NCI-H2196 treated with DMSO at 0.1 percent for 48 hours (cell line): Measurements from ENCODE around the gene PDC.

Experiments used
- DNase-seq: peaks from one replicate; lab custom pipeline; 2025; ENCODE audit not compliant: unreplicated experiment; lab: John Stamatoyannopoulos, UW

PDC gene

DNA sequence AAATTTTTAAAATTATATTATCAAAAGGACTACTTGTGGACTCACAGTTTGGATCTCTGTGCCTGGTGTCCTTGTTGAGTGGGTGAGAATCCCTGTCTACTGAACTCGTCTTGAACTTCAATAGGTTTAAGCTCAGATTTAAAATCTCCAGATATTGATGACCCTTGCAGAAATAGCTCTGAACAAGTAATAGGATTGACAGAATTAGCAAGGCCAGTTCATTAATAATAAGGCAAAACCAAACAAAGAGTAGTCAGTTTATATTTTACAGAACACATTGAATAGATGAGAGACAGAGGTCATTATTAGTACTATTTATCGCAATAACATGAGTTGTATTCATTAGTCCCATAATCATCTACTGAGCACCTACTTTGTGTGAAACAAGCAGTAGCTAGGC lies at the start of gene PDC:
Gene PDC (minus strand): TSS at position 101 of the 400 bp plus-strand sequence. CDS start 11,655 bp downstream, outside the sequence.
- no peak for DNase-seq

DNA sequence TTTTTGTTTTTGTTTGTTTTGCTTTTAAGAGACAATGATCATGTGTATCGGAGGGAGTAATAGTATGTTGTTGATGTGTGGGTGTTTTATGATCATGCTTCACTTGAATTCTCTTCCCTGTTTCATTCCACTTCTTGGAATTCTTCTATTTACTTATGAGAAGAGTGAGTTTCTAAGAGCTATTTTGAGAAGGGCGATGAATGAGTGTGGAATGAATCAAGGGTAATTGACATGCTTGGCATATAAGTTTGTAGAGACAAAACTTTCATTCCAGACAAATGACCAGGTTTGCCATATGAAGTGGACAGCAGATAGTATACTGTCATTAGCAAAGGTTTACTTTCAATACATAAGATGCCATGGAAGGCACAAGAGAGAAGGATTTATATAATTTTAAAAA lies 42.3 kb upstream of the PDC start:
- DNase-seq = no peak

DNA sequence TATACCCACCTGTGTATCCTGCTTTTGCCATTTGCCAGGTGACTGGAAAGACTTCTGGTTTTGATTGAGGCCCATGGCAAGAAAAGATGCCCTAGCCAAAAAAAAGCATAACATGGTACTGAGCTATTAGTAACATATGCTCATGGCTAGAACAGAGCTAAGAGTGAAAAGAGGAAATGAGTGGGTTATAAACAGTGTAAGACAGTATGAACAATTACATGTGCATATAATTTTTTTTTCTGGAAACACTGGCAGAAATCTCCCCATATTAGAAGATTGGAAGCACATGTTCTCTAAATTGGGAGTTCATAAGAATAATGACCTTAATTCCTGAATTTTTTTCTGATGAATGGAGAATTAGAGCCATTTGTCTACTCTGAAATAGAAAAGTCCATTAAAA lies 41.2 kb upstream of the PDC start:
- no peak for DNase-seq

DNA sequence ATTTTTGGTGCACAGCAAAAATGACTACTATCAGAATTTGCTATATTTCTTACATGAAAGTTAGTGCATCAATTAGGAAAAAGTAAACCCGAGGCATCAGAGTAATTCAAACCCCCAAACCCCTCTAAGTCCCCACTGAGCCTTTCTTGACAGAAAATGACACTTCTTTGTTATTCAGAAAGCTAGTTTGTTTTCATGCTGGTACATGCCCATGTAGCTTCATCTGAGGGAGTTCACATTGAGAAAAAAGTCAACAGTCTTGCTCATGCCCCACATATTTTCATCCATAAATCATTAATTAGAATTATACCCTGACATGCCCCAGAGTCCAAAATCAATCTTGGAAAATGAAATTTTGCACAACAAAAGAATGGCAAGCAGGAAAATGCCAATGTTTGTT lies 39.9 kb upstream of the PDC start:
- no peak for DNase-seq

DNA sequence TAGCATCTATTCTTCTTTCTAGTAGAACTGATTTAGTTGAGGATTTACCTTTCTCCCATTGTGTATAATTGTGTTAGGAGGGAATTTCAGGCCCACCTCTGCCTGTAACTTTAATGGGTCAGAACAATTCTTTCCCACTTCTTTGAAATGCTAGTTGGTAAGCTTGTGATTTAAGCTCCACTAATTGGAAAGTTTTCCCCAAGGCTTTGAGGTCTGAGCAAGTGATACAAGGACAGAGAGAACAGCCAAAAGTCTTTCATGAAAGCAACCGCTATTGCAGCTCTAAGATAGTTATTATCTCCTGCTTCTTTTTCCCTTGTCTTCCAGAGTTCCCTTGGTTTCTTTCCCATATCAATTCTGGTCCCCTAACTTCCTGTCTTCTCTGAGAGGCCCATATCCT lies 38.7 kb upstream of the PDC start:
- no peak for DNase-seq

DNA sequence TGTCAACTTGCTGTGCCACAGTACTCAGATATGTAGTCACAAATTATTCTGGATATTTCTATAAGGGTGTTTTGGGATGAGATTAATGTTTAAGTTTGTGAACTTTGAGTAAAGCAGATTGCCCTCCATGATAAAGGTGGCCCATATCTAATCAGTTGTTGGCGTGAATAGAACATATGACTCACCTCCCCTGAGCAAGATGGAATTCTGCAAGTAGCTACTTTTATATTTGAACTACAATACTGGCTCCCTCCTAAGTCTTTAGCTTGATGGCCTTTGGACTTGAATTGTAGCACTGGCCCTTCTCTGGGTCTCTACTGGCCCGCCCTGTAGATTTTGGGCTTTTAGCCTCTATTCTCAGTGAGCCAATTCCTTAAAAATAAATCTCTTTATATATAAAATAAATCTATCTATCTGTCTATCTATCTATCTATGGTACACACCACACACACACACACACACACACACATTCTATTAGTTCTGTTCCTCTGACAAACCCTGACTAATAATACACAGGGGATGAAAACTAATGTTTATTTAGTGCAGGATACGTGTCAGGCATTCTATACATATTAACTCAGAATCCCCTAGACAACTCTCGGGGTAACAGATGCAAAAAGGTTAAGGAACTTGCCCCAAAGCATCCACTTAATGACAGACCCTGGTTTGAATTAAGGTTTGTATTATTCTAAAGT lies 37.9 kb upstream of the PDC start:
- no peak for DNase-seq

DNA sequence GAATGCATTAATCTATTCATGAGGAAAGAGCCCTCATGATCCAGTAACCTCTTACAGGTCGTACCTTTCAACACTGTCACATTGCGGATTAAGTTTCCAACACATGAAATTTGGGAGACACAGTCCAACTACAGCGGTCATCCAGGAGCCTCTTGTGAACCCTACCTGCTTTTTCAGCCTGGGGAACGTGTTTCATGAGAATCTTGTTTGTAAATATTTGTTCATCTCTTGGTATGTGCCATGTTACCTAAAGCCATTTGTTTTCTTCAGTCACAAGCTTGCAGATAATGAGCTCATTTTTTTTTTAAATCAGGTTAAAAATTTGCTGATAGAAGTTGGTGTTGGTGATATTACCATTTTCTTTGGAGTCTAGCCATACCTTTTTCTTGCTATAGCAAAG lies 37.2 kb upstream of the PDC start:
- no peak for DNase-seq

DNA sequence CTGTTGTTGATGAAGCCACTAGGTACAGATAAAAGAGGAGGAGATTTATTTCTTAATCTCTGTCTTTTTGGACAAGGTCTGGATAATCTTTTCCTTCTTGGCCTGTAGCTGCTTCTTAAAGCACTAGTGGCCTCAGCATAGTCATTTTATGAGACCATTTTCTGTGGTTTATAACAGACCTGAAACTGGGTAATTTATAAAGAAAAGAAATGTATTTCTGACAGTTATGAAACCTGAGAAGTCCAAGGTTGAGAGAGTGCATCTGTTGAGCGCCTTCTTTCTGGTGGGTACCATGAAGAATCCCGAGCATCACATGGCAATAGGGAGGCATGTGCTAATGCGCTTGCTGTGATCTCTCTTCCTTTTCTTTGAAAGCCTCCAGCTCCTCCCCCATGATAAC lies 36.7 kb upstream of the PDC start:
- no peak for DNase-seq

DNA sequence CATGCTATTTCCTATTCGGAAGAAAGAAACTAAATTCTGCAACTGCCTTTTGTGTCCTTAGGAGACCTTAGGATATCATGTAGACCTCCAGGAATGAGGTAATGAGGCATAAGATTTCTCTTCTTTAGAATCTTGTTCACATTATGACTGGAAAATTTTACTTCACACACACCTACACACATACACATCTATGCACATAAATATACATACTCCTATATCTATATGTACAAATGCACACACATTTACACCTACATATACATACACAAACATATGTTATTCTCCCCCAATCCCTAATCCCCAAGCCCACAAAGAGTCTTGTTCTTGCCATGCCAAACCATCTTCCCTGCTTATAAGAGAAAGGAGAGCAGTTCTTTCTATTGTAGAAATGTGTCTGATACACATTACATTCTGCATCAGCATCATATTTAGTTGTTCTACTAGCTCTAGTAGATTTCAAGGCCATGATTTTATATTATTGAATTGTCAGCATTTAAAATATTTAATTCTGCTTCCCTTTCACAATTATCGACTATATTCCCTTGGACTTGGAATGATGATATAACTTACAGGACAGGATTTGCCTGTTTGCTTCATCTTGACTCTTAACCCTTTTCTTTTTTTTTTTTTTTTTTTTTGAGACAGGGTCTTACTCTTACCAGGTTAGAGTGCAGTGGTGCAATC lies 35.4 kb upstream of the PDC start:
- DNase-seq = no peak

DNA sequence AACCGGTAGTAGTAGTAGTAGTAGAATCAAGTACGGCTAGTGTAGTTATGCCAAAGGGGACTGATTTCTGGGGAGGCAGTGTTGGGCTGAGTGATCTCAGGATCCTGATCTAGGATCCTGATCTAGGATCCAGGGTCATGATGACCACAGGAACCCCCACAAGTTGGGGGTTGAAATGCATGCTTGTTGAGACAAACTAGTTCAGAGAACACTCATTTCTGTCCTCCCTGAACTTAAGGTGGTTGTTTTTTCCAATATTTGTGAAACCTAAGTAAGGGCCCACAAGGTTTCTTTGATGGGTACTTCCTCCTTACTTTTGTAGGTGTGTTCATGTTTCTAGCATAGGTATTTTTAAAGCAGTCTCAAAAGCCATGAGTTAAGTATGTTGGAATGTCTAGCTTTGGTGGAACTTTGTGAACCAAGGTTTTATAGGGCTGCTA lies 33.9 kb upstream of the PDC start:
- no peak for DNase-seq

DNA sequence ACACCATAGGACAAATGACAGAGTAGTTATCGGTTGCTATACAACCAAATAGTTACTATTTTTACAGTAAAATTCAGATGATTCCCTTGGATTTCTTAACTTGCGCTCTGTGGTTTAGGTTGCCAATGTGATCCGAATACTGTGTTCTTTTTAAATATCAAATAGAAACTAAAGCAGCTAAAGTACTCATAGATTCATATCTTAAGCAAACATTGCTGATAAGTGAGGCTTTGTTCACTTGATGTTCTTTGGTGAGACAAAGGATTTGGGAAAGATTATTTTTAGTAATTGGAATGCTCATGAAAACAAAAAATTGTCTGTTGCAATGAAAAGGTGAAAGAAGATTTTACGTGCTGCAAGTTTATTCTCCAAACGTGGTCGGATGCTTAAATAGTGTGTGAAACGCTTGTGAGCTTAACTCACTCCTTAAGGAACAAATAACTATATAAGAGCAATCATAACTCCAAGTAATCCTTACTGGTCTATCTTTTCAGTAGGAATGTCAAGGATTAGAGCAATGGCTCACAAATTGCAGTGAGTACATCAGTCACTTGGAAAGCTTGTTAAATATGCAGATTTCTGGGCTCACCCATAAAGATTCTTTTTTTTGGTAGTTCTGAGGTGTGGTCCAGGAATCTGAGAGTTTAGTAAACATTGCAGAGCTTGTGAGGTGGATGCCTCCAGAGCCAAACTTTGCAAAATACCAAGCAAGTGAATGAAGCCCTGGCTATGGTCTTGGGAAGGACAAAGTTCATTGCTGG lies 31.8 kb upstream of the PDC start:
- DNase-seq = no peak

DNA sequence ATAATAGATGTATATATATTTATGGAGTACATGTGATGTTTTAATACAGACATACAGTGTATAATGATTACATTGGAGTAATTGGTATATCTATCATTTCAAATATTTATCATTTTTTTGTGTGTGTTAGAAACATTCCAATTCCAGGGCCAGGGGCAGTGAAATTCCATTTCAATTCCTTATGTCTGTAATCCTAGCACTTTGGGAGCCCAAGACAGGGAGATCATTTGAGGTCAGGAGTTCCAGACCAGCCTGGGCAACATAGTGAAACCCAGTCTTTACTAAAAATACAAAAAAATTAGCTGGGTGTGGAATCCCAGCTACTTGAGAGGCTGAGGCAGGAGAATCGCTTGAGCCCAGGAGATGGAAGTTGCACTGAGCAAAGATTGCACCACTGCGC lies 30.4 kb upstream of the PDC start:
- no peak for DNase-seq

DNA sequence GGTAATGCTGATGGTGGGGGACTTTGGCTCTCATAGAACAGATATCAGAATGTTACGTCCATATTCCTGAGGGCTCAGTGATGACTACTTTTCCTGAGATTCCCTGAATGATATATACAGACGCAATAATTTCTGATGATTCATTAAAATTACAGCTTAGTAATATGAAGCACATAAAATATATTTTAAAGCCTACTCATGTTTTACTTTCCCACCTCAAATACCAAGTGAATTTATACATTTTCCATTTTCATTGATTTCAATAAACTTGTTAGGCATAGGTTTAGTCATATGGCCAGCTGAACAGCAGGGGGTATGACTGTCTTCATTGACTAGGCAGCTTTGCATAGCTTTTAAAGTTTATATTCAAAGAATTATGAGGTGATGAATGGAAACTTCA lies 26.2 kb upstream of the PDC start:
- DNase-seq = no peak

DNA sequence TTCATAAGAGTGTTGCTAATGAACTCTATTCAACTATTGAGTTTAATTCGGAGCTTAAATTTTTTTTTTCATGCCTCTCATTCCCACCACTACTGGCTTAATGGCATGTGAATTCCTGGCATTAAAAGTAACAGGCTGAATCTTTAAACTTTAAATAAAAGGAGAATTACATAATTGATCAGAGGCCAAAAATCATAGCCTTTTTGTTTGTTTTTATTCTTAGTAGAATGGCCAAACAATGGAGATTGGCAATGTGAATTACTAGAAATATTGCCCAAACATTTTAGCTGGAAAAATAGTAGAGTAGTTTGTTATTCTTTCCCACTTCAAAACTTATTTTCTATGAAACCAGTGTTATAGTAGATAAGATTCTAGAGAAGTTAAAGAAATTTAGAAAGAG lies 25.1 kb upstream of the PDC start:
- DNase-seq = no peak

DNA sequence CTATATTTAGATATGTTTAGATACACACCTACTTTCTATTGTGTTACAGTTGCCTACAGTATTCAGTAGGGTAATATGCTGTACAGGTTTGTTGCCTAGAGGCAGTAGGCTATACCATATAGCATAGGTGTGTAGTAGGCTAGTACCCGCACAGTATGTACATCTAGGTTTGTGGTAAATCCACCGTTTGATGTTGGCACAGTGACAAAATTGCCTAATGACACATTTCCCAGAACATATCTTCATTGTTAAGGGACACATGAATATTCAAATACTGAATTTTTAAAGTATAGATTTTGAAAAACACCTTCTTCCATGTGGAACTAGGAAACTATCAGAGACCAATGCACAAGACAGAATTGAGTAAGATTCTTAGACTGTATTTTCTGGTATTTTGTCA lies 22.6 kb upstream of the PDC start:
- DNase-seq = no peak

DNA sequence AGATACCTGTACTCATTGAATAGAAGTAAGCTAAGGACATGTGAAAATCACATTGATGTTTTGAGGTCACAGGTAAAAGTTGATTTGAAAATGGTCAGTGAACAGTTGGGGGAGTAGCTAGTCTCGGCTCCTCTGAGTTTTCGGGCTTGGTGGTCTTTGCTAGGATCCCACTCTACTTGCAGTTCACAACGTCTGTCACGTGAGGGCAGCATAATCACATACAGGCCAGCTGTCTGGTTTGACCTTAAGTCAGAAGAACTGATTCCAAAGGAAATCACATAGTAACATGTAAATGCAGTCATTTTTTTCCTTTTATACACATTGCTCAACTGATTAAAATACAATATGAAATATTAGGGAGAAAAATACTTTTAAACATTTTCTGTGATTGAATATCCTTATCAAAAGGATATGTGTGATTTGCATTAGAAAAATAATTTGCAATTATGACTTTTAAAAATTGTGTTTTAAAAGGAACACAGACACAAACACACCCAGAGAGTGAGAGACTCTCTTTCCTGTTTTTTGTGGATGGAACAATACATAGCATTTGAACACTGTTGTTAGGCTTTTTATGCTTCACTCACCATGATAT lies 21.8 kb upstream of the PDC start:
- DNase-seq = no peak

DNA sequence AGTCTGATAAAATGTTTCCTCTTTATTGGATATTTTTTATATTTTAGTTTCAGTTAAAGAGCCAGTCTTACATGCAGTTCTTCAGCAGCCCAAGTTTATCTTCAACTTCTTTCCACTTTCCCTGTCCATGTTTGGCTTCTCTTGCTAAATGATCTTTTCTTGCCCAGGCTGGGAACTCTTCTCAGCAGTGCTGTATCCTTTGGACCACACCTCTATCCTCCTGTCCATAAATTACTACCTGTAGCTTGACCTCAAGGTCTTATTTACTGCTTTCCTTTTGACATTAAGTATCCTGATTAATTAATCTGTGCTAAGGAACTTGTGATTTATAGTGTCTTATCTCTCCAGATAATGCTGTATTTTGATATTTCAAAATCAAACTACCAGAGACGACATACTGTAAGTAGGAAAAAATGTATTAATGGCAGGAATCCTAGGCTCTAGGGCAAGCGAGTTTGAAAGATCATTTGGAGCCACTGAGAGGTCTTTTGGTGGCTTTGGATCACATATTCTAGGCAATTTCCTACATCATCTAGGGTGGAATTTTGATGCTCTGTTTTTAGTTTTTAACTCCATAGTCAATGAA lies 20.5 kb upstream of the PDC start:
- DNase-seq = no peak

DNA sequence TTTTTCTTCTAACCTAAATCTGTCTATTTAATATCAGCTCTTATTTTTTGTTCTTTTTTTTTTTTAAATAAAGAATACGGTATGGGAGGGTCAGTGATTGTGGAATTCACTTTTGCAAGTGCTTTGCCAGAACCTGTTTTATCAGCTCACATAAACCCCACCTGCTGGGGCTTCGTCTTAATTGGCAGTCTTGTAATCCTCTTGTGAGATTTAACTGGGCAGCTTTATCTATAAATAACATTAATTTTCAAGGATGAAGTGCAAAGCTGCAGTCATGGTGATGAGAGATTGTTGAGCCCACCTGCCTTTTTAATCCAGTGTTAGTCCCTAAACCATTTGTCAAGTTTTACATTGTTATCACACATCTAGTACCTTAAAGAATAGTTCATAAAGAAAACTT lies 18.2 kb upstream of the PDC start:
- DNase-seq = no peak

DNA sequence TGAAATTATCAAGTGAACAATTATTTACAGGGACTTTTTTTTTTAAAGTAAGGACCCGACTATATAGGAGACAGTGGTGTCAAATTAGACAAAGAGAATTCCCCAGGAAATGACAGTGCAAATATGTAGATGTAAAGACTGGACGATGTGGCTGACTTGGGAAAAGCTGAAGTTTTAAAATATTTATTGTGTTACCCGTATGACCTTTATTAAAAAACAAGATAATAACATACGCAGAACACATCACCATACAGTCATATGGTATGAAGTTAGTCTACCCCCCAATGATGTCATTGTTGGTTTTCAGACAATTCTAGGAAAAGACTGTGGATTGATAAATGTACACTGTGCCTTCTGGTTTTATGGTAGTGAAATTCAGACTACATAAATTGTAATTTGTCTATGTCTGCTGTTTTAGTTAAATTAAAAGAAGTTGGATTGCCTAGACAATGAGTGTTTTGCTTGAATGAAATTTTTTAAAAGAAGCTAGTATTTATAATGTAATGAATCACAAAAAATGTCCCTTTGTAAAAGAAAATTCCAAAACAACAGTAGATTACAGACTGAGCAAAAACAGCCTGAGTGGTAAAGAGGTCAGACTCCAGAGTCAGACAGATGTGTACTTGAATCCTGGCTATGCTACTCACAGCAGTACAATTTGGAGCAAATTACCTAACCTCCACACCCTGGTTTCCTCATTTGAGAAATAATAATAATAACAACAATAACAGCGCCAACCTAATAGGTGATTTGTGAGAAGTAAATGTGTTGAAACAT lies 15.5 kb upstream of the PDC start:
- DNase-seq = no peak

DNA sequence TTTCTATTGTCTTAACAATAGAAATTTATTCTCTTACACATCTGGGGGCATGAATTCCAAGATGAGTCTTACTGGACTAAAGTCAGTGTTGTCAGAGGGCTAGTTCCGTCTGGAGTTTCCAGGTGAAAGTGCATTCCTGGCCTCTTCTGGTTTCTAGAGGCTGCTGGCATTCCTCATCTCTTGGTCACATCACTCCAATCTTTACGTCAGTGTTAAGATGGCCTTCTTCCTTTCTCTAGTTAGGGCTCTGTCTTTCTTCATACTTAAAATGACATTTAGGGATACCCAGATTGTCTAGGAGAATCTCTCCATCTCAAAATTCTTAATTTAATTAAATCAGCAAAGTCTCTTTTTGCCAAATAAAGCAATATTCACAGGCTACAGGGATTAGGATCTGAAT lies 13.3 kb upstream of the PDC start:
- no peak for DNase-seq

DNA sequence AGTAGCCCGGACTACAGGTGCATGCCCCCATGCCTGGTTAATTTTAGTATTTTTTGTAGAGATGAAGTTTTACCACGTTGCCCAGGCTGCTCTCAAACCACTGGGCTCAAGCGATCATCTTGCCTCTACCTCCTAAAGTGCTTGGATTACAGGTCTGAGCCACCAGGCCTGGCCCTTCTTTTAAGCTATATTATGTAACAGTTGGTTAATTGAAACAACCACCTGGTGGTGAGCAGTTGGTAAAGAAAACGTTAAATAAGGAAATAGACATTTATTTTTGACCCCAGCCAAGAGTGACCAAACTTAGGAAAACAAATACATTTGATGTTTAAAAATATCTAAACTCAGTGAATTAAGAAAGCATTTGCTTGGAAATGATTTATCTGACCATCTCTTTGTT lies 12.1 kb upstream of the PDC start:
- DNase-seq = no peak
